Activated T-cell treated with anti-CD3 and anti-CD28 coated beads, Interleukin-2, amount 50 U/mL, for 1 hour (primary cell): Measurements from ENCODE around the gene HSPA12B.
"Not testable (repeated sequence)": the region's sequence is repeated elsewhere in the genome, so short reads cannot be mapped to it uniquely, and the experiment has no call there.

Experiments used
- DNase-seq: peaks from one replicate; pipeline ENCODE4 v3.0.0-alpha.2; 2020

The HSPA12B gene

DNA sequence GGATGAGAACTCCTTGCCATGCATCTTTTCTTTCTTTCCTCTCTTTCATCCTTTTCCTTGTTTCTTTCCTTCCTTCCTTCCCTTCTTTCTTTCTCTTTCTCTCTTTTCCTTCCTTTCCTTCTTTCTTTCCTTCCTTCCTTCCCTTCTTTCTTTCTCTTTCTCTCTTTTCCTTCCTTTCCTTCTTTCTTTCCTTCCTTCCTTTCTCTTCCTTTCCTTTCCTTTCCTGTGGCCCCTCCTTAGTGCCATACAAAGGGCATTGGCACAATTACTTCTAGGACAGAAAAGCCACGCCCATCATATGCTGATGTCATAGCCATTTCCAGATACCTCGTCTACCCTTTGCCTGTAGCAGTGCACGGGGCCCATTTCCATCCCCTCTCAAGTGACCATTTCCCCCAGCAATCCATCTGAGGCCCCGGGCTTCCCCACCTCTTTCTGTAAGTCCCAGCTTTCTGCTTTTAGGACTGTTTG is 56.2 kb downstream of the HSPA12B start:
- no peak for DNase-seq

GRCh38 chr20:3789201-3789600 is 56.7 kb downstream of the HSPA12B start:
- not testable (repeated sequence) for DNase-seq

- DNase-seq = not testable (repeated sequence)
These were observed 61.7 kb downstream of the HSPA12B start for GRCh38 chr20:3794168-3794567.

GRCh38 chr20:3794701-3795420 is 62.4 kb downstream of the HSPA12B start:
- DNase-seq = no peak

DNA sequence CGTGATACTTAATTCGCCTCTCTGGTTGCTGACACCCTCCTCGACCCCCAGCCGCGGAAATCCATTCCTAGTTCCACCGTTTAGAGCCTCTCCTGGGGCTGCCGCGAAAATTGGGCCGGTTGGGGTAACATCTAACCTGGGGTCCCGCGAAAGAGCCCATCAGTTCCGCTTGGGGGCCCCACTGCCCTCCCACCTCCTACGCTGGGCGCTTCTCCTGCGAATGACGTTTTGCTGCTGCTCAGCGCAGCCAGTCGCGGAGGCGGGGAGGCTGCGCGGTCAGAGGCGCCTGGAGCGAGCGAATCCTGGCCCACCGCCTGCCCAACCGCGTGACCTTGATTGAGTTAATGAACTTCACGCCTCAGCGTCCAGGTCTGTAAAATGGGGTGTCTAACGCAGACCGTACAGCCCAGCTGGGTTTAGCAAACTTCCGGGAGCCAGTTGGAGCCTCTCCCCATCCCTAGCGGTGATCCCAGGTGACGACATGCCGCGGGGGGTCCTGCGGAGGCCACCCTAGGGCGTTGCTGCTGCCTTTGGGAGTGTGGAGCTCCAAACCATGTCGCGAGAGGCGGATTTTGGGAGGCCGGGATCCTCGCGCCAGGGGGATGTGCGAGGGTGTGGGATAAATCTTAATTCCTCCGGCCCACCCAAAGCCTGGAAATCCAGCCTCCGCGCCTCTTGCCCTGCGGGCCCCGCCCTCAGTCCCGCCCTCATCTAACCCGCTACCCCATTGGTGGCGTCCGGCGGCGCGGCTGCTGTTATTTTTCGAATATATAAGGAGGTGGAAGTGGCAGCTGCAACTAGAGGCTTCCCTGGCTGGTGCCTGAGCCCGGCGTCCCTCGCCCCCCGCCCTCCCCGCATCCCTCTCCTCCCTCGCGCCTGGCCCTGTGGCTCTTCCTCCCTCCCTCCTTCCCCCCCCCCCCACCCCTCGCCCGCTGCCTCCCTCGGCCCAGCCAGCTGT is 63.3 kb downstream of the HSPA12B start, which contains the start of gene CDC25B:
Gene CDC25B (plus strand): TSS at position 800 of the 958 bp plus-strand sequence. CDS start 222 bp downstream, outside the sequence.
- peak; percentile 90 for DNase-seq

GRCh38 chr20:3796477-3797225 is 64.2 kb downstream of the HSPA12B start:
- DNase-seq = no peak

DNA sequence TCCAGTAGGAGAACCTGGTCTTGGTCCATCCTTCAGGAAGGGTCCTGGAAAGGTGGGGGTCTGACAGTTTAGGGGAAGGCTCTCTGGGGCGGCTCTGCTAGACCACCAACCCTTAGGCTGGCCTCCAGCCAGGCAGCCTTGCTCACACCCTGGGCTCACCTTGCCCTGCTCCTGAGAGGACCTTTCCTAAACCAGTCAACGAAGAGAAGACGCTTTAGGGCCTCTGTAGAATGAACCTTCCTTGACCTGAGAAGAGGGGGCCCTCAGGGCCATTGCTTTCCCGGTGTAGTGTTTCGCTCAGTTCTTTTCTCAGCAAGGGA is 64.7 kb downstream of the HSPA12B start:
- DNase-seq = no peak

- DNase-seq = no peak
These were observed 65.3 kb downstream of the HSPA12B start for GRCh38 chr20:3797592-3798372.

DNA sequence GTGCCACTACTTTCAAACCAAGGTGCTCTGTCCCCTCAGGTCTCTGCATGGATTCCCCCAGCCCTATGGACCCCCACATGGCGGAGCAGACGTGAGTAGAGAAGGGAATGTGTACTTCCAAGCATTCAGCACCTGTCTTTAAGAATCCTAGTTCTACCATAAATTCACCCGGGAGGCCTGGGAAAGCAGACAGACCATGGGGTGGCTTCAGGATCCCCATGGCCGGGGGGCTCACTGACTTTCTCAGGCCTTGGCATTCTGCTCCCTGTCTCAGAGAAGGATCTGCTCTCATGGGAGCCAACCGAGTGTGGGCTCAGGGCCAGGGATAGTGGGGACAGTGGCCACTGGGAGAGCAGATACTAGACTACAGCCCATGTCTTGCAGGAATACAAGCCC is 65.9 kb downstream of the HSPA12B start:
- DNase-seq = no peak

DNA sequence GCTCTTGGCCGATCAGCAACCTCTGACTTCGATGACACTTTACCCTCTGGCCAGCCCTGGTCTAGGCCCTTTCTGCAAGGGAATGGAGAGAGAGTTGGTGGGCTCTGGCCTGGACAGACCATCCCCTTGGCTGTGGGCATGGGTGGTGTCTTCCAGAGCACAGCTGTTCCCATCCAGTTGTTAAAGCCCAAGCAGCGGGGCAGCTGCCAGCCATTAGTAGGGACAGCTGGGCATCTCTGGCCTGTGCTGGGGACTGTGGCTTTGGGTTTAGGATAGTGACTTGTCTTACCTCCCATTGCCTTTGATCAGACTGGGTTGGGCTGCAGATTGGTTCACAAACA is 66.4 kb downstream of the HSPA12B start:
- no peak for DNase-seq

DNA sequence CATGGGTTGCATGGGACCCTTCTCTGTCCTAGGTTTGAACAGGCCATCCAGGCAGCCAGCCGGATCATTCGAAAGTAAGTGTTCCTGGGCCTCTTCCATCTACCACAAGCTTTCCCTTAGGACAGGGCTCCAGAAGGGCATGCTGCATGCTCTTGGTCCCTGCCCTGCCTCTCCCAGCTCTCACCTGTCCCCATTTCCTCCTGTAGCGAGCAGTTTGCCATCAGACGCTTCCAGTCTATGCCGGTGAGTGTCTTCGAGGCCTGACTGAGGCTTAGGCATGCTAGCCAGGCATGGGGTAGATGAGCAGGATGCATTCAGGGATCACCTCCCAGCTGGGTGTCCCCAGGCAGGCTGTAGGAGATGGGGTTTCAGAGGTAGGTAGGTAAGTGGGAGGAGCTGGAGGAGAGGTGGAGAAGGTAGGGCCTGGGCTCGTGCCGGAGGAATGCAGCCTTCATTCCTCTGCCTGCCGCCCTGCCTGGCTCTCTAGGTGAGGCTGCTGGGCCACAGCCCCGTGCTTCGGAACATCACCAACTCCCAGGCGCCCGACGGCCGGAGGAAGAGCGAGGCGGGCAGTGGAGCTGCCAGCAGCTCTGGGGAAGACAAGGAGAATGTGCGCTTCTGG is 67.9 kb downstream of the HSPA12B start:
- no peak for DNase-seq

GRCh38 chr20:3800878-3801260 is 68.4 kb downstream of the HSPA12B start:
- DNase-seq = no peak

DNA sequence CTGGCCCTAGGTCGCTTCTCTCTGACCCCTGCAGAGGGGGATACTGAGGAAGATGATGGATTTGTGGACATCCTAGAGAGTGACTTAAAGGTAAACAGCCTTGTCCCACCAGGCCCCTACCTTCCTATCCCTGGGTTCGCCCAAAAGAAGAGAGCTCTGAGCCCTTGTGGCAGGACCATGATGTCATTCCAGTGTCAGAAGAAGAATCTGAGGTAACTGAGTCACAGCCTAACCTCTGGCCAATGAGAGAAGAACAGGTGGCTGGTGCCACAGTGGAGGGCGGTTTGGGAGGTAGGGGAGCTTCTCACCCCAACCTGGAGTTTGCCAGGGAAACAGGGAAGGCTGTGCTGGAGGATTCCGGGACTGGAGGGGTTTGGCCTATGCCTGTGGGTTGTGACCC is 68.8 kb downstream of the HSPA12B start:
- no peak for DNase-seq

GRCh38 chr20:3801846-3802245 is 69.4 kb downstream of the HSPA12B start:
- no peak for DNase-seq
